ENCODE measurements around the gene TTLL9. TPM values are rescaled to one million over a fixed set of nuclear protein-coding genes. Genes with fewer than 3 reads are reported as not detected.

The TTLL9 gene
- total and polyA plus RNA-seq, 12 donors: 0.13 to 0.88 (median 0.23) TPM; not detected in 5

- TF ChIP-seq CTCF (IDR thresholded peaks at IDR 0.05): no peak
- TF ChIP-seq POLR2A (IDR thresholded peaks at IDR 0.05): no peak
- Histone ChIP-seq H3K27ac (no peak overlapping the region), H3K4me1 (replicated peaks in 1 of 2) (no peaks in the 10 kb centered on the region), H3K27me3 (no peaks in the 10 kb centered on the region), H3K36me3 (replicated peaks in 1 of 2) (no peaks in the 10 kb centered on the region), H3K9me3 (replicated peaks in 1 of 3) (no peaks in the 10 kb centered on the region), H3K4me3 (no peak overlapping the region)
- intact Hi-C loops (cut with DNase I): no loop called here
- WGBS, 4 donors: 46 to 58% (median 55%) methylated on average over 6 of the region's 6 CpGs
- no peak for DNase-seq
Measured at GRCh38 chr20:31979713-31980426, 109.4 kb downstream of the TTLL9 start.

- H3K4me3 ChIP-seq: no peak overlapping the region
- 77 to 85% (median 79%) methylated on average over 2 of the region's 2 CpGs for WGBS, 4 donors
- no peak for TF ChIP-seq POLR2A (IDR thresholded peaks at IDR 0.05)
- no peak for TF ChIP-seq CTCF (IDR thresholded peaks at IDR 0.05)
- no peak for DNase-seq
- no peaks in the 10 kb centered on the region for H3K36me3 ChIP-seq (replicated peaks in 1 of 2)
- H3K27me3 ChIP-seq: no peaks in the 10 kb centered on the region
- no peak overlapping the region for H3K27ac ChIP-seq
- no peaks in the 10 kb centered on the region for H3K4me1 ChIP-seq (replicated peaks in 1 of 2)
- intact Hi-C loops (cut with DNase I): no loop called here
- H3K9me3 ChIP-seq (replicated peaks in 1 of 3): no peaks in the 10 kb centered on the region
Measured at GRCh38 chr20:31981784-31982183, 111.3 kb downstream of the TTLL9 start.

DNA sequence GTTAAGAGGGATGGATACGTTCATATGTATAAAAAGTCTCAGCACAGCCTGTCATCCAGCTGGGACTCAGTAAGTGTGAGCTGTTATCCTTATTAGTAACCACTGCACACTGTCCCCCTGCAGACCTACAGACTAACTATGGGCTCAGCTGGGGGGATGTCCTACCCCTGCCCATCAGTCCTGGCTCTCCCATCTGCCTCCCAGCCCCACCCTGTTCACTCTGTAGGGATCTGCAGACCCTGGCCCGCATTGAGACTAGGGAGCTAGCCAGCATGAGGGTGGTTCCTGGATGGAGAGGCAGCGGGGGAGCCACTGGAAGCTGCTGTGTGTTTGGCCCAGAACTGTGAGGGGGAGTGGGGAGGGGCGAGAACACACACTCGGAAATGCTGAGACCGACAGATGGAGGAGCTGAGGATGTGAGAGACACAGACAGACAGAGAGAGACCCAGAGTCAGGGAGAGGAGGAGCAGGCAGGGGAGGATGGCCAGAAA lies 114.6 kb downstream of the TTLL9 start:
- H3K36me3 ChIP-seq (replicated peaks in 1 of 2): no peaks in the 10 kb centered on the region
- DNase-seq: no peak
- H3K27ac ChIP-seq: no peak overlapping the region
- WGBS, 4 donors: 33 to 42% (median 33%) methylated on average over 6 of the region's 6 CpGs
- no peaks in the 10 kb centered on the region for H3K4me1 ChIP-seq (replicated peaks in 1 of 2)
- no peaks in the 10 kb centered on the region for H3K27me3 ChIP-seq
- no peaks in the 10 kb centered on the region for H3K9me3 ChIP-seq (replicated peaks in 1 of 3)
- no peak overlapping the region for H3K4me3 ChIP-seq
- TF ChIP-seq CTCF (IDR thresholded peaks at IDR 0.05) (no peak), POLR2A (IDR thresholded peaks at IDR 0.05) (no peak)
- intact Hi-C loops (cut with DNase I): no loop called here

- Histone ChIP-seq H3K27ac (no peak overlapping the region), H3K4me1 (replicated peaks in 1 of 2) (no peaks in the 10 kb centered on the region), H3K4me3 (no peak overlapping the region), H3K27me3 (no peaks in the 10 kb centered on the region), H3K9me3 (replicated peaks in 1 of 3) (no peaks in the 10 kb centered on the region), H3K36me3 (replicated peaks in 1 of 2) (no peaks in the 10 kb centered on the region)
- peak in 4 of 7 donors; percentile 21 to 56 (median 37) for DNase-seq
- TF ChIP-seq CTCF (IDR thresholded peaks at IDR 0.05) (no peak), POLR2A (IDR thresholded peaks at IDR 0.05) (no peak)
- WGBS, 4 donors: 55 to 73% (median 57%) methylated on average over 1 of the region's 1 CpG; no CpG with 5 or more reads in 1 of the 4 donors
- intact Hi-C loops (cut with DNase I): no loop called here
Measured at GRCh38 chr20:31987744-31988143, 117.3 kb downstream of the TTLL9 start.

Measured in adrenal gland (tissue), 12 donors.